Eye (tissue), 1 donor: ENCODE measurements around the gene NTRK2.

ENCODE experiments used
- DNase-seq: peaks from one replicate; pipeline ENCODE4 v3.0.0-alpha.2; 2015

The NTRK2 gene

GRCh38 chr9:84899326-84899725 lies 229.8 kb downstream of the NTRK2 start:
- no peak for DNase-seq

- DNase-seq = no peak
Measured at GRCh38 chr9:84900421-84900820, 230.9 kb downstream of the NTRK2 start.

GRCh38 chr9:84903963-84904362 lies 234.4 kb downstream of the NTRK2 start:
- DNase-seq = no peak

GRCh38 chr9:84916769-84917168 lies 247.2 kb downstream of the NTRK2 start:
- DNase-seq = no peak

- peak; percentile 73 for DNase-seq
Measured at GRCh38 chr9:84917366-84918070, 248.0 kb downstream of the NTRK2 start.

GRCh38 chr9:84919440-84919839 lies 249.9 kb downstream of the NTRK2 start:
- no peak for DNase-seq

GRCh38 chr9:84921175-84921574 lies 251.6 kb downstream of the NTRK2 start:
- no peak for DNase-seq

GRCh38 chr9:84922051-84922450 lies 252.5 kb downstream of the NTRK2 start:
- DNase-seq = no peak

GRCh38 chr9:84924266-84924665 lies 254.7 kb downstream of the NTRK2 start:
- DNase-seq = peak; percentile 73

GRCh38 chr9:84925225-84925872 lies 255.8 kb downstream of the NTRK2 start:
- DNase-seq = no peak

- DNase-seq = no peak
Measured at GRCh38 chr9:84926793-84927192, 257.3 kb downstream of the NTRK2 start.

GRCh38 chr9:84928419-84928818 lies 258.9 kb downstream of the NTRK2 start:
- no peak for DNase-seq

- DNase-seq = no peak
Measured at GRCh38 chr9:84929068-84929467, 259.5 kb downstream of the NTRK2 start.

GRCh38 chr9:84932915-84933527 lies 263.5 kb downstream of the NTRK2 start:
- no peak for DNase-seq

- DNase-seq = no peak
Measured at GRCh38 chr9:84935528-84936117, 266.1 kb downstream of the NTRK2 start.

GRCh38 chr9:84937180-84937579 lies 267.7 kb downstream of the NTRK2 start:
- DNase-seq = peak; percentile 79

GRCh38 chr9:84937581-84937980 lies 268.1 kb downstream of the NTRK2 start:
- no peak for DNase-seq

GRCh38 chr9:84939774-84940173 lies 270.2 kb downstream of the NTRK2 start:
- DNase-seq = no peak

GRCh38 chr9:84940294-84940693 lies 270.8 kb downstream of the NTRK2 start:
- DNase-seq = peak; percentile 46

- DNase-seq = no peak
Measured at GRCh38 chr9:84941792-84942191, 272.3 kb downstream of the NTRK2 start.

GRCh38 chr9:84943482-84944050 lies 274.0 kb downstream of the NTRK2 start:
- DNase-seq = no peak

- DNase-seq = peak; percentile 41
Measured at GRCh38 chr9:84945878-84946538, 276.5 kb downstream of the NTRK2 start.

GRCh38 chr9:84947412-84947972 lies 278.0 kb downstream of the NTRK2 start:
- DNase-seq = no peak
